OCI-LY7 (cell line): ENCODE results near the gene IMP4. TPM values are rescaled to one million over a fixed set of nuclear protein-coding genes. Genes with fewer than 3 reads are reported as not detected.

Source experiments
- BruUV-seq: library from RNA; stranded (reverse); fragments of 400-500 nt; replicated peaks from 2 replicates; lab custom pipeline; 2021; lab: Mats Ljungman, UMichigan
- CTCF ChIA-PET: fragments of 300-600 bp; sonication (Branson Sonifier 250); formaldehyde crosslinking; loops from one replicate; lab custom pipeline; 2022; ENCODE audit warnings: antibody characterized with exemption; ENCODE audit not compliant: unreplicated experiment; lab: Charles Lee
- POLR2A ChIA-PET: fragments of 300-600 bp; sonication (Branson Sonifier 250); formaldehyde crosslinking; loops from one replicate; lab custom pipeline; 2022; ENCODE audit warnings: antibody characterized with exemption; lab: Charles Lee
- DNase-seq: peaks from one replicate; pipeline ENCODE4 v3.0.0-alpha.2; 2015; ENCODE audit warnings: low spot score
- H2AFZ ChIP-seq: fragments of 200-600 bp; sonication (generic), shearing (Covaris generic); 2 replicates; pipeline ENCODE4 v1.6.1; 2014; ENCODE audit warnings: mild to moderate bottlenecking, antibody characterized with exemption, low read length, moderate library complexity
- H3K27ac ChIP-seq: fragments of 200-600 bp; sonication (generic); 2 replicates; pipeline ENCODE4 v1.5.1; 2014; ENCODE audit warnings: mixed run types, low read depth, mild to moderate bottlenecking, moderate library complexity, low read length, inconsistent platforms; ENCODE audit not compliant: poor library complexity, severe bottlenecking
- H3K36me3 ChIP-seq: fragments of 200-600 bp; sonication (generic); 2 replicates; pipeline ENCODE4 v1.6.1; 2014; ENCODE audit warnings: mild to moderate bottlenecking, antibody characterized with exemption, low read length, moderate library complexity, mixed read lengths; ENCODE audit not compliant: insufficient read depth
- H3K4me1 ChIP-seq: fragments of 200-600 bp; sonication (generic); 2 replicates; pipeline ENCODE4 v1.5.1; 2014; ENCODE audit warnings: mild to moderate bottlenecking, low read length; ENCODE audit not compliant: insufficient read depth, poor library complexity, severe bottlenecking
- H3K4me2 ChIP-seq: fragments of 200-600 bp; sonication (generic); 2 replicates; pipeline ENCODE4 v1.6.1; 2014; ENCODE audit warnings: mild to moderate bottlenecking, low read length
- H3K4me3 ChIP-seq: fragments of 200-600 bp; sonication (generic); 2 replicates; pipeline ENCODE4 v1.5.1; 2014; ENCODE audit warnings: mild to moderate bottlenecking, low read depth, low read length; ENCODE audit not compliant: poor library complexity, severe bottlenecking
- H3K79me2 ChIP-seq: fragments of 200-600 bp; sonication (generic); 2 replicates; pipeline ENCODE4 v1.6.1; 2016; ENCODE audit warnings: low read depth, mild to moderate bottlenecking, low read length, moderate library complexity, mixed read lengths; ENCODE audit not compliant: insufficient read depth
- H3K9me2 ChIP-seq: fragments of 200-600 bp; sonication (generic); 2 replicates; pipeline ENCODE4 v1.6.1; 2016; ENCODE audit warnings: mild to moderate bottlenecking, low read length, mixed read lengths; ENCODE audit not compliant: insufficient read depth
- H3K9me3 ChIP-seq: fragments of 200-600 bp; sonication (generic); 2 replicates; pipeline ENCODE4 v1.6.1; 2014; ENCODE audit warnings: mild to moderate bottlenecking, mixed run types, low read length, mixed read lengths
- H4K20me1 ChIP-seq: fragments of 200-600 bp; sonication (generic); 2 replicates; pipeline ENCODE4 v1.6.1; 2014; ENCODE audit warnings: mild to moderate bottlenecking, antibody characterized with exemption, low read length, moderate library complexity, mixed read lengths; ENCODE audit not compliant: insufficient read depth
- EZH2phosphoT487 ChIP-seq: fragments of 200-600 bp; sonication (generic); IDR thresholded peaks from 2 replicates; pipeline ENCODE4 v1.6.1; 2018; ENCODE audit warnings: low read depth, borderline replicate concordance, mild to moderate bottlenecking, mixed run types, antibody characterized with exemption, low read length, moderate library complexity, mixed read lengths
- intact Hi-C: fragments of 100-400 bp; cut with micrococcal nuclease; formaldehyde crosslinking; loops from one replicate; pipeline ENCODE4 v1.10.0; 2022; ENCODE audit not compliant: unreplicated experiment
- total RNA-seq, 2 experiments: library from RNA; depleted of rRNA in 1 of 2; stranded (reverse); fragments of >200 nt in 1 of 2; shearing (Covaris generic) in 1 of 2; gene quantifications; 2 replicates each; pipeline ENCODE4 v1.2.3, GENCODE V29; 2014 to 2022
- TF ChIP-seq, protein P1 (sequence below): fragments of 200-600 bp; sonication (generic); conservative IDR thresholded peaks from 2 replicates; pipeline ENCODE4 v1.5.1; 2014; ENCODE audit warnings: mild to moderate bottlenecking, antibody characterized with exemption, low read length, moderate library complexity, mixed read lengths

Gene IMP4
- total RNA-seq, 2 experiments from 2014 or later = 266 to 314 TPM

DNA sequence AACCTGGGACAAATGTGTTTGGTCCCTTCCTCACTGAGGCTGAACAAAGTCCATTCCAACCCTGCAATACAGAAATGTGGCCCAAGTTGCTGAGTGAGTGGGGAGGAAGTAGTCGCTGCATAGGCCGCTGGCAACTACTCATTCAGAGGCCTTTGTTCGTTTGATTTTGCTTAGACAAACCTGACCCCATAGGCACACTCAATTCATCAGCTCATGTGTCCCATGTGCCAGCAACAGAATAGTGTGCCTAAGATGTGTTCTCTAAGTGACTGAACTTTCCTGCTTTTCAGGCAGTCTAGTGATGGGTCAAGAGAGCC is 36.2 kb downstream of the IMP4 start:
- peak overlapping the region; percentile 95 for H3K4me2 ChIP-seq
- intact Hi-C loops = loop anchor here (10.0 kb wide), 1 partner anchor 46 kb away; no protein-coding TSS in a partner anchor
- H3K27ac ChIP-seq = no peak overlapping the region
- POLR2A ChIA-PET = interaction anchor here (1.0 to 9.6 kb wide), 4 partner anchors 8 to 31 kb away, joined by 4 to 251 read pairs (median 108); partner anchors contain the start of genes IMP4 and PTPN18
- no peak overlapping the region for H2AFZ ChIP-seq
- peaks cover 64% of the 10 kb centered on the region for H3K79me2 ChIP-seq
- CTCF ChIA-PET = interaction anchor here (2.7 kb wide), 1 partner anchor 11 kb away, joined by 8 read pairs; no protein-coding TSS in a partner anchor
- no peaks in the 10 kb centered on the region for H3K9me2 ChIP-seq
- H3K4me3 ChIP-seq = no peak overlapping the region
- peaks cover 89% of the 10 kb centered on the region for H3K36me3 ChIP-seq
- no peaks in the 10 kb centered on the region for H3K9me3 ChIP-seq
- no TSS peak for BruUV-seq
- no peak for DNase-seq
- peaks cover 94% of the 10 kb centered on the region for H3K4me1 ChIP-seq
- TF ChIP-seq EZH2phosphoT487 = no peak
- TF ChIP-seq, protein P1, sequence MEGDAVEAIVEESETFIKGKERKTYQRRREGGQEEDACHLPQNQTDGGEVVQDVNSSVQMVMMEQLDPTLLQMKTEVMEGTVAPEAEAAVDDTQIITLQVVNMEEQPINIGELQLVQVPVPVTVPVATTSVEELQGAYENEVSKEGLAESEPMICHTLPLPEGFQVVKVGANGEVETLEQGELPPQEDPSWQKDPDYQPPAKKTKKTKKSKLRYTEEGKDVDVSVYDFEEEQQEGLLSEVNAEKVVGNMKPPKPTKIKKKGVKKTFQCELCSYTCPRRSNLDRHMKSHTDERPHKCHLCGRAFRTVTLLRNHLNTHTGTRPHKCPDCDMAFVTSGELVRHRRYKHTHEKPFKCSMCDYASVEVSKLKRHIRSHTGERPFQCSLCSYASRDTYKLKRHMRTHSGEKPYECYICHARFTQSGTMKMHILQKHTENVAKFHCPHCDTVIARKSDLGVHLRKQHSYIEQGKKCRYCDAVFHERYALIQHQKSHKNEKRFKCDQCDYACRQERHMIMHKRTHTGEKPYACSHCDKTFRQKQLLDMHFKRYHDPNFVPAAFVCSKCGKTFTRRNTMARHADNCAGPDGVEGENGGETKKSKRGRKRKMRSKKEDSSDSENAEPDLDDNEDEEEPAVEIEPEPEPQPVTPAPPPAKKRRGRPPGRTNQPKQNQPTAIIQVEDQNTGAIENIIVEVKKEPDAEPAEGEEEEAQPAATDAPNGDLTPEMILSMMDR = no peak
- no peaks in the 10 kb centered on the region for H4K20me1 ChIP-seq

DNA sequence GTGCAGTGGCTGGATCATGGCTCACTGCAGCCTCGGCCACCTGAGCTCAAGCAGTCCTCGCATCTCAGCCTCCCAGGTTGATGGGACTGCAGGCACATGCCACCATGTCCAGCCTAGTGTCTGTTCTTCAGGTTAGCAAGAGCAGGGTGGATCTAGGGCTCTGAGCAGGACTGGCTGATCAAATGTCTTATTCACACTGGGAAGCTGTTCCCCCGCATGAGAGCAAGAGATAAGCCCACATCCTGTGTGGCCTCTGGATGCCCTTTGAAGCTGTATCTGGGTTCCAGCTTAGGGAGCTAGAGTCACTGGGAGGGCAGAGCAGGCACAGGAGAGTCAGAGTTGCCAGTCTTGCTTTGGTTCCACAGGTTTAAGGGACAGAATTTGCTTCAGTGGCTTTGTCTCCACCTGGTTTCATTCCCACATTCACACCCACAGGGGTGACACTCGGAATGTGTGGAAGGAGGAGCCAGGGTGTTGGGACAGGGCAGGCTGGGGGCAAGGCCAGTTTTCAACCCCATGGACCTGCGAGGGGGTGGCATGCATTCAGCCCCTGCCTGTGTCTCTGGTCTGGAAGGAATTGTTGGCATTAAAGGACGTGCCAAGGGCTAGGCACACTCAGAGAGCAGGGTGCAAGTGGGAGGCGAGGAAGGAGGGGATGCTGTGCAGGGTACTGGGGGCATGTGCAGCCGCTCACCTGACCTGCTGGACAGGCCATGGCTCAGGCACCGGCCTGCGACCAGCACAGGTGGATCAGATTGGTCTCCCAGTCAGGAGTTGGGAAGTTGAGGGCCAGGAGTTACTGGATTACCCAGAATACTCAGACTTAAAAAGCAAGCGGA is 37.6 kb downstream of the IMP4 start:
- H3K9me2 ChIP-seq = no peaks in the 10 kb centered on the region
- H3K27ac ChIP-seq = peak overlapping the region; percentile 51
- no peak overlapping the region for H2AFZ ChIP-seq
- H3K4me3 ChIP-seq = no peak overlapping the region
- intact Hi-C loops = no loop called here
- peaks cover 77% of the 10 kb centered on the region for H3K36me3 ChIP-seq
- CTCF ChIA-PET = interaction anchor here (0.8 to 2.7 kb wide), 2 partner anchors 10 to 38 kb away, joined by 3 to 8 read pairs; partner anchors contain the start of gene IMP4
- H3K79me2 ChIP-seq = peaks cover 49% of the 10 kb centered on the region; the same call in 1 of the 2 replicates
- POLR2A ChIA-PET = interaction anchor here (8.4 to 9.6 kb wide), 2 partner anchors 7 to 32 kb away, joined by 209 to 251 read pairs; partner anchors contain the start of genes IMP4 and PTPN18
- no TSS peak for BruUV-seq
- no peak for TF ChIP-seq EZH2phosphoT487
- TF ChIP-seq, protein P1 = no peak
- H3K9me3 ChIP-seq = no peaks in the 10 kb centered on the region
- H3K4me2 ChIP-seq = peak overlapping the region; percentile 95
- no peaks in the 10 kb centered on the region for H4K20me1 ChIP-seq
- DNase-seq = peak; percentile 35
- peaks cover 90% of the 10 kb centered on the region for H3K4me1 ChIP-seq
